ENCODE data around the gene CEP83. TPM values are rescaled to one million over a fixed set of nuclear protein-coding genes. Genes with fewer than 3 reads are reported as not detected.

CEP83 gene
- total RNA-seq, 1 donor from 2014 or later, result 38.7 TPM

DNA sequence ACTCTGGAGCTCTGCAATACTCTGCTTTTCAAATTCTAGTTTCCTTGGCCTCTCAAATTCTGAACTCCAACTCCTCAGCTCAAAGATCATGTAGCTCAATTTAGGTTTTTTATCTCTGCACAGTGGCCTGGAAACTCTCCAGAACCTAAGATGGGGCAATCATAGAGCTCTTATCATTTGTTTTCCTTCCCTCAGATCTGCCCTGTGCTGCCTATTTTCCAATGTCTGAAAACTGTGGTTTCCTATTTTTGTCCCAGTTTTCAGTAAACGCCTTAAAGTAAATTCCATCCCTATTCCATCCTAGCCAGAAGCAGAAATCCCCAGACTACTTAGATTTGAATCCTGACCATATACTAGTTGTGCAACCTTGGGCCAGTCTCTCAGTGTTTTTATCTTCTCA lies 73.2 kb downstream of the CEP83 start:
- H3K27ac Mint-ChIP-seq, result no peak overlapping the region
- no peak overlapping the region for H3K4me3 Mint-ChIP-seq
- H3K9me3 Mint-ChIP-seq, result peaks cover 48% of the 10 kb centered on the region
- DNase-seq, result no peak
- H3K36me3 Mint-ChIP-seq (ENCODE audit: low read depth), result peaks cover 64% of the 10 kb centered on the region
- H3K27me3 Mint-ChIP-seq, result no peaks in the 10 kb centered on the region
- intact Hi-C loops (cut with micrococcal nuclease), result no loop called here
- peaks cover 13% of the 10 kb centered on the region for H3K4me1 Mint-ChIP-seq

DNA sequence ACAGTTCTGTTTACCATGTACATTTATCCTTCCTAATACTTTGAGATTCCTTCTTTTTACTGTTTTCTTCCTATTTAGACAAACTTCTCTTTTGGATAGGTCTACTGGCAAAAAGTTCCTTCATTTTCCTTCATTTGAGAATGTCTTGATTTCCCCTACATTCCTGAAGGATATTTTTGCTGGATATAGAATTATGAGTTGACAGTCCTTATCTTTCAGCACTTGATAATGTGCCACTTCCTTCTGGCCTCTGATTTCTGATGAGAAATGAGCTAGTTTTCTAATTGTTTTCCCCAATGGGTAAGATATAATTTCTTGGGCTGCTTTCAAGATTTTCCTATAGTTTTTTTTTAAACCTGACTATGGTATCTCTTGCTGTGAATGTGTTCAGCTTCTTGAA lies 75.6 kb downstream of the CEP83 start:
- DNase-seq, result no peak
- Mint-ChIP-seq H3K27ac (peak overlapping the region; percentile 52), H3K36me3 (ENCODE audit: low read depth) (peaks cover 62% of the 10 kb centered on the region), H3K9me3 (peaks cover 37% of the 10 kb centered on the region), H3K4me3 (no peak overlapping the region), H3K27me3 (no peaks in the 10 kb centered on the region), H3K4me1 (peaks cover 33% of the 10 kb centered on the region)
- intact Hi-C loops (cut with micrococcal nuclease), result loop anchor here (1.0 to 5.0 kb wide), 2 partner anchors 12 to 48 kb away; no protein-coding TSS in a partner anchor

DNA sequence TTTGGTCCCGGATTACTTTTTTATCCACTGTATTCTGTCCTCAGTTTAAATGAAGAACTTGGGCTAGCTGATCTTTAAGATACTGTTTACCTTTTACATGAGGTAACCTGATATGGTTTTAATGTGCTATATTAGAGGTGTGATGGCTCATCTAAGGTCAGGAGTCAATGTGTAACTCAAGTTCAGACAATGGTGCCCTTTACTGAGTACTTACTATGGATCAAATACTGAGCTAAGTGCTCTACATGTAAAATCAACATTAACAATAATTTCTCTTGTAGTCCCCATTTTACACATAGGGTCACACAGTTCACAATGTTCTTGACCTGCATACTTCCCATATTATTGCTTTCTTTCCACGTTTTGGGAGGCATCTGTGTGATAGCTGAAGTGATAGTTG lies 79.2 kb downstream of the CEP83 start:
- Mint-ChIP-seq H3K36me3 (ENCODE audit: low read depth) (peaks cover 59% of the 10 kb centered on the region), H3K27ac (peak overlapping the region; percentile 78), H3K4me3 (peak overlapping the region; percentile 53), H3K4me1 (peaks cover 43% of the 10 kb centered on the region), H3K27me3 (no peaks in the 10 kb centered on the region), H3K9me3 (peaks cover 24% of the 10 kb centered on the region)
- no peak for DNase-seq
- intact Hi-C loops (cut with micrococcal nuclease), result loop anchor here (1.0 to 5.0 kb wide), 2 partner anchors 8 to 52 kb away; no protein-coding TSS in a partner anchor

DNA sequence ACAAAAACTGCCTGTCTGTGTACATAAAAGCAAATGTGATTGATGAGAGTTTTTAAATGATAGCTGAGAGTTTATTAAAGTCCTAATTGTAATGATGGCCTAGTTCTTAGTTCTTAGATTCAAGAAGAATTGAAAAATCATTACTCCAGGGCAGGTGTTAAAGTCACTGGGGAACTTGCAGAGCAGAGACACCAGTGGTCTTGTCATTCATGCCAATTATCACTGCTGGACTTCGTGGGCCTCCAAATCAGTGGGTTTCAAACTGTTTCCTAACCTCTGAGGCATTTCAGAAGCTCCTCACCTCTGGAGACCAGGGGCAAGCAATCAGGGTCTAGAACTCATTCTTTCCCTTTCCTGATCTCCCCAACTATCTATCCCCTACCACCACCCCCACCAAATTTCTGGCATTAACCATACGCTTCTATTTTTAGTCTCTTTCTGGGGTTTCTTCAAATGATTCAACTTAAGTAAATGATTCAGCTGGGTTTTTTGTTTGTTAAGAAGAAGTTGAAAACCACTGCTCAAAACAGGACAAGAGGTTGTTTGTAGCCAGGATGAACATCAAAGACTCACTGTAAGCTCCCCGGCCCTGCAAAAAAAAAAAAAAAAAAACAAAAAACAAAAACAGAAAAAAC lies 80.1 kb downstream of the CEP83 start:
- H3K9me3 Mint-ChIP-seq, result peaks cover 23% of the 10 kb centered on the region

DNA sequence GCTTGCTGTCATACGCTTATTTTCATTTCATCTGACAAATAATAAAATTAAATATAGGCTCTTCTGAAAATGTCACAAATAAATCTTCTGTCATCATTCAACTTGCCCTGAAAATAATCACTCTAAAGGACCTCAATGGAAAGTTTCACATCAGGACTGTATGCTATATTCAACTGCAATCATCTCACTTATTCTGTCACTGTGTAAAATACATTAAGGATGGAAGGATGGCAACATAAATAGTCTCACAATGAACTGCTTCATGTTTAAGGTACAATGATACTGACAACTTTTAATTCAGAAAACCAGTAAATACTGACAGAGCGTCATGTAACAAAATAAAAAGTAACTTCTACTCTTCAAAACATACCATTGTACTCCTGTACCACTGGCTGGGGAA lies 82.1 kb downstream of the CEP83 start:
- intact Hi-C loops (cut with micrococcal nuclease), result loop anchor here (10.0 kb wide), 1 partner anchor 203 kb away; no protein-coding TSS in a partner anchor
- no peak for DNase-seq
- Mint-ChIP-seq H3K27ac (no peak overlapping the region), H3K27me3 (no peaks in the 10 kb centered on the region), H3K4me1 (peaks cover 45% of the 10 kb centered on the region), H3K36me3 (ENCODE audit: low read depth) (peaks cover 50% of the 10 kb centered on the region), H3K9me3 (peaks cover 13% of the 10 kb centered on the region), H3K4me3 (no peak overlapping the region)

More for the DNA sequence above, 80.1 kb downstream of the CEP83 start:
- Mint-ChIP-seq H3K4me1 (peaks cover 45% of the 10 kb centered on the region), H3K27ac (peak overlapping the region; percentile 78), H3K27me3 (no peaks in the 10 kb centered on the region), H3K4me3 (peak overlapping the region; percentile 53), H3K36me3 (ENCODE audit: low read depth) (peaks cover 59% of the 10 kb centered on the region)
- DNase-seq, result peak; percentile 61
- intact Hi-C loops (cut with micrococcal nuclease), result loop anchor here (1.0 to 10.0 kb wide), 3 partner anchors 7 to 205 kb away; no protein-coding TSS in a partner anchor

DNA sequence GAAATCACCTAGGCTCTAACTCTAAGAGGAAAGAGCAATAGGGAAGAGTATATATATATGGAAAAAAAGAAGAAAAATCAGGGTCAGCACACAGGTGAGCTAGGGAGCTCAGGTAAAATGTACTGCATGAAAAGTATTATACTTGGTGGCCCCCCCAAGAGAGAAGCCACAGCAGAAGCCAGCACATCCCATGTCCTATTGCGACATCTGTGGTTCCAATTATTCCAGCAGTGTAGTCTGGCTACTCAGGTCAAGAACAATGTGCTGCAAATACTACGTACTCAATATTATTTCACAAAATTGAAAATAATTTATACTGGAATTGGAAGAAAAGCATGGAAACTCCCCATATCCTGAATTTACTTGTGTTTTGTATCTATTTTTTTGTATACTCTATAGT lies 85.5 kb downstream of the CEP83 start:
- intact Hi-C loops (cut with micrococcal nuclease), result loop anchor here (5.0 to 10.0 kb wide), 2 partner anchors 199 to 227 kb away; partner anchors contain the start of gene PLXNC1
- Mint-ChIP-seq H3K4me1 (peaks cover 26% of the 10 kb centered on the region), H3K27ac (no peak overlapping the region)

DNA sequence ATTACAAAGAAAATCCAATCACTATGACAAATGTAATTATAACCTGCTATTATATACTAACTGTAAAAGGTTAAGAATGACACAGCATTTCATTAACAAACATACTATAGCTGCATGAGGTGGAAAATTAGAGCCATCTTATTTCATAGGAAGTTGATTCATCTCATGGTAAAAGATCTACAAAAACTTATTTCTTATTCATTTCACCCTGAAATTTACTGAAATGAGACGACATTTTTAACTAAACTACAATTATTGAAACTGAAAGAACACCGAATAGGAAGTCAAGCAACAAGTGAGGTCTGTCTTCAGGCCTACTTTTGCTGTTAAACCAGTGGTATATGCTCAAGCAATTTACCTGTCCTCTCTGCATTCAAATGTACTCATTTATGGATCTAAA lies 87.2 kb downstream of the CEP83 start:
- no peak for DNase-seq
- Mint-ChIP-seq H3K27ac (peak overlapping the region; percentile 85), H3K27me3 (no peaks in the 10 kb centered on the region), H3K4me3 (peak overlapping the region; percentile 35), H3K36me3 (ENCODE audit: low read depth) (peaks cover 37% of the 10 kb centered on the region), H3K9me3 (peaks cover 9% of the 10 kb centered on the region), H3K4me1 (peaks cover 23% of the 10 kb centered on the region)
- intact Hi-C loops (cut with micrococcal nuclease), result loop anchor here (1.0 to 10.0 kb wide), 9 partner anchors 8 to 225 kb away; partner anchors contain the start of genes CEP83 and PLXNC1

More for the DNA sequence above, 85.5 kb downstream of the CEP83 start:
- DNase-seq, result no peak
- Mint-ChIP-seq H3K9me3 (peaks cover 12% of the 10 kb centered on the region), H3K36me3 (ENCODE audit: low read depth) (peaks cover 41% of the 10 kb centered on the region), H3K27me3 (no peaks in the 10 kb centered on the region), H3K4me3 (no peak overlapping the region)

DNA sequence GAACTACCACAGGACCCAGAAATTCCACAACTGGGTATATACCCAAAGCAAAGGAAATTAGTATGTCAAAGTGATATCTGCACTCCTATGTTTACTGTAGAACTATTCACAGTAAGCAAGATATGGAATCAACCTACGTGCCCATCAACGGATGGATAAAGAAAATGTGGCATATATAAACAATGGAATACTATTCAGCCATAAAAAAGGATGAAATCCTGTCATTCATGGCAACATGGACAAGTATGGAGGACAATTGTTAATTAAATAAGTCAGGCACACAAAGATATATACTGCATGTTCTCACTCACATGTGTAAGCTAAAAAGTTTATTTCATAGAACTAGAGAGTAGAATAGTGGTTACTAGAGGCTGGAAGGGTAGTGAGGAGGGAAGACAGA lies 97.0 kb downstream of the CEP83 start:
- H3K9me3 Mint-ChIP-seq, result peaks cover 28% of the 10 kb centered on the region
- intact Hi-C loops (cut with micrococcal nuclease), result no loop called here

DNA sequence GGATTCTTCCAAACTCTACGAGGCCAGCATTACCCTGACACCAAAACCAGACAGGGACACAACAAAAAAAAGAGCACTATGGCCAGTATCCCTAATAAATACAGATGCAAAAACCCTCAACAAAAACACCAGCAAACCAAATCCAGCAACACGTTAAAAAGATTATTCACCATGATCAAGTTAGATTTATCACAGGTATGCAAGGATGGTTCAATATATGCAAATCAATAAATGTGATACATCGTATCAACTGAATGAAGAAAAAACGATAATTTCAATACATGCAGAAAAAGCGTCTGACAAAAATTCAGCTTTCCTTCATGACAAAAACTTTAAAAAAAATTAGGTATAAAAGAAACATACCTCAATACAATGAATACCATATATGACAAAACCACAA lies 99.9 kb downstream of the CEP83 start:
- intact Hi-C loops (cut with micrococcal nuclease), result no loop called here
- H3K27me3 Mint-ChIP-seq, result no peaks in the 10 kb centered on the region
- no peaks in the 10 kb centered on the region for H3K4me1 Mint-ChIP-seq
- no peak for DNase-seq
- peaks cover 73% of the 10 kb centered on the region for H3K36me3 Mint-ChIP-seq (ENCODE audit: low read depth)
- no peak overlapping the region for H3K27ac Mint-ChIP-seq
- no peak overlapping the region for H3K4me3 Mint-ChIP-seq
- peaks cover 27% of the 10 kb centered on the region for H3K9me3 Mint-ChIP-seq

More for the DNA sequence above, 97.0 kb downstream of the CEP83 start:
- Mint-ChIP-seq H3K4me1 (peaks cover under 1% of the 10 kb centered on the region), H3K27ac (no peak overlapping the region), H3K4me3 (no peak overlapping the region), H3K27me3 (no peaks in the 10 kb centered on the region), H3K36me3 (ENCODE audit: low read depth) (peaks cover 67% of the 10 kb centered on the region)
- no peak for DNase-seq

DNA sequence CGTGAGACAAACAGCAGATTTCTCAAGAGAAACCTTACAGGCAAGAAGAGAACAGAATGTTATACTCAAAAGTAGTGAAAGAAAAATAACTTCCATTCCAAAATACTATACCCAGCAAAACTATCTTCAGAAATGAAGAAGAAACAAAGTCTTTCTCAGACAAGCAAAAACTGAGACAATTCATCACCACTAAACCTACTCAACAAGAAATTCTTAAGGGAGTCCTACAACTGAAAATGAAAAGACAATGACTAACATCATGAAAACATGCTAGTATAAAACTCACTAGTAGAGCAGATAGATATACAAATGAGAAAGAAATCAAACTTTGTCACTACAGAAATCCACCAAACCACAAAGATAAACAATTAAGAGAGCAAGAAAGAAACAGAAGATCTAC lies 106.5 kb downstream of the CEP83 start:
- peaks cover 3% of the 10 kb centered on the region for H3K4me1 Mint-ChIP-seq
- peaks cover 81% of the 10 kb centered on the region for H3K36me3 Mint-ChIP-seq (ENCODE audit: low read depth)
- H3K9me3 Mint-ChIP-seq, result peaks cover 35% of the 10 kb centered on the region
- peak overlapping the region; percentile 7 for H3K27ac Mint-ChIP-seq
- H3K27me3 Mint-ChIP-seq, result no peaks in the 10 kb centered on the region
- H3K4me3 Mint-ChIP-seq, result no peak overlapping the region
- DNase-seq, result no peak
- intact Hi-C loops (cut with micrococcal nuclease), result no loop called here

DNA sequence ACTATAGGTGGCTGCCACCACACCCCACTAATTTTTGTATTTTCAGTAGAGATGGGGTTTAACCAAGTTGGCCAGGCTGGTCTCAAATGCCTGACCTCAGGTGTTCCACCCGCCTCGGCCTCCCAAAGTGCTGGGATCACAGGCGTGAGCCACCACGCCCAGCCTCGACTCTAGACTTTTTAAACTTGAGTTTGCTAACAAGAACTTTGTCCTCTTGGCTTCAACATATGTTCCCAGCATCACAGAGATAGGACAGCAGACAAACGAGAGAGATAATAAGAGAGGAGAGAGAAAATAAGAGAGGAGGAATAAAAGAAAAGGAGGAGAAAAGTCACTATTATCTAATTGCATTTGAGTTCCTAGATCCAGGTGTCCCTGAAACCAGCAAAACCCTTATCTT lies 119.1 kb downstream of the CEP83 start:
- H3K27me3 Mint-ChIP-seq, result no peaks in the 10 kb centered on the region
- peaks cover 8% of the 10 kb centered on the region for H3K9me3 Mint-ChIP-seq
- no peaks in the 10 kb centered on the region for H3K4me1 Mint-ChIP-seq
- no peak overlapping the region for H3K27ac Mint-ChIP-seq
- intact Hi-C loops (cut with micrococcal nuclease), result no loop called here
- no peak overlapping the region for H3K4me3 Mint-ChIP-seq
- H3K36me3 Mint-ChIP-seq (ENCODE audit: low read depth), result peaks cover 33% of the 10 kb centered on the region
- no peak for DNase-seq

DNA sequence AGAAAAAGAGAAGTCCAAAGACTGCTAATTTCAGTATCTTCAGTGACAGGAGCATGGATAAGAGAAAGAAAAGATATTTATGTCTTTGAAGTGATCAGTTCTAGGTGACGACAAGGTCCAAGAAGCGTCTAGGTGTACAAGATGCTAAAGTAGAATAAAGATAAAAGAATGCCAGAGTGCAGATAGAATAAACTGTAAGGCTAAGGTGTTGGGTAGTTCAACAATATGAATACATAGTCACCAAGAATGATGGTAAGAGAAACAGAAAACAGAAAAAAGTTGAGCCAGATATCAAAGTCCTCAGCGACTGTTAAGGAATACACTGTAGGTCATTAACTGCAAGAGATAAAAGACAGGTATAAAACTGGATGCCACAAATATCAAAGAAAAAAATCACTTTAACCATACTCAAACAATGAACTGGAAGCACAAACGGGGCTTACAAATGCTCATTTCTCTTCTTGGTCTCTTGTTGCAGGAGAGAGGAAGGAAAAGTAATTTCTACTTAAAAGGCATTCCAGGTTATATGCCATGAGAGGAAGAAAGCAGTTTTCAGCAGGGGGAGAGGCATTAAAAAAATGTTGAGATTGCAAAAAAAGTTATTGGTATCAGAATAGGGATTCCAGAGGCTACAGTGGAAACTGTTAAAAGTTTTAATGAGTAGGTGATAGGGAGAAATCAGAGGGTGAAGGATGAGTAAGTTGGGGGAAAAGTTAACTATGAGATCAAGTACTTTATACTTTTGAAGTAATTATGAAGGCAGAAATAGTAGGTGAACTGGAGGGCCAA lies 121.5 kb downstream of the CEP83 start:
- no peaks in the 10 kb centered on the region for H3K27me3 Mint-ChIP-seq
- H3K36me3 Mint-ChIP-seq (ENCODE audit: low read depth), result peaks cover 34% of the 10 kb centered on the region
- no peak overlapping the region for H3K4me3 Mint-ChIP-seq
- no peak for DNase-seq
- peaks cover 6% of the 10 kb centered on the region for H3K9me3 Mint-ChIP-seq
- intact Hi-C loops (cut with micrococcal nuclease), result no loop called here
- H3K27ac Mint-ChIP-seq, result no peak overlapping the region
- H3K4me1 Mint-ChIP-seq, result peaks cover 2% of the 10 kb centered on the region

DNA sequence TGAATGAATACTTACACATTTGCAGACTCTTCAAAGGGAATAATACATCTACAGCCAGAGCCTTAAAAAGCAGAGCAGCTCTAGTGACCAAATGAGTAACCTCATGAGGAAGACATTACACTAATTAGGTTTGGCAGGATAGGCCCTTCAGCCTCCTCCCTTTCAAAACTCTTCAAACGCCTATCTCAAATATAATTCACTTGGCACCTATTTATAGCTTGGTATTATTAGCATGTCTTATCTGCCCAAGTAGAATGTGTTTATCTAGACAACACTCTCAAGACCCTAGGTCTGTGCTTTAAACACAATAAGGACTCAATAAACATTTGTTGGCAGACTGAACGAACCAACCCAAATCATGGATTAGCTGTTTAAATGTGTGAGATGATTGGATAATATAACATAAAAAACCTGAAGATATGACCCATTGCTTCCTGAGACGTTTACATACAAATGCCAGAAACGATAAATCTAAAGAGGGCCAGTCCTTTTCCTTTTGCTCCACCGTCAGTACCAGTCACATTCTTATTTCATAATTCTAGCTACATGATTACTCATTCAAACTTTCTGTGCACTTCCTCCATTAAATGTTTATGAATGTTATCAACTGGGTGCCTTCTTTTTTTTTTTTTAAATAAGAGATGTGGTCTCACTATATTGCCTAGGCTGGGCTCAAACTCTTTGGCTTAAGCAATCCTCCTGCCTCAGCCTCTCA lies 123.3 kb downstream of the CEP83 start:
- Mint-ChIP-seq H3K9me3 (no peaks in the 10 kb centered on the region), H3K27ac (no peak overlapping the region), H3K4me1 (peaks cover 2% of the 10 kb centered on the region), H3K36me3 (ENCODE audit: low read depth) (peaks cover 30% of the 10 kb centered on the region), H3K27me3 (no peaks in the 10 kb centered on the region), H3K4me3 (no peak overlapping the region)
- intact Hi-C loops (cut with micrococcal nuclease), result no loop called here
- DNase-seq, result no peak
